ENCODE results near the gene PGA3.
"Not testable (repeated sequence)": the region's sequence is repeated elsewhere in the genome, so short reads cannot be mapped to it uniquely, and the experiment has no call there.

DNA sequence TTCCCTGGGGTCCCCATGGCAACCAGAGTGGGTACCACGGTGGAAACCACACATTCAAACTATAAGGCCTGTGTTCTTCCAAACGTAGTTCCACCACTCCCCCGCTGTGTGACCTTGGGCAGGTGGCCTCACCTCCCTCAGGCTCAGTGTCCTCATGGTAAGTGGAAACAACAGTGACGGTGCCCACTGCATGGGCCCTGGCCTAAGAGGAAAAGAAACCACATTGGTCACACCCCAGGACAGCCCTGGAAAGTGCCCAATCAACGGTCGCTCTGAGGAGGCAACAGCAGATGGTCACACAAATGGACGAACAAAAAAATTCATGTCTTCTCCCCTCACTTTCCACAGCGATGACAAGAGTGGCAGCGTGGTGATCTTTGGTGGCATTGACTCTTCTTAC is 44.8 kb downstream of the PGA3 start:
- not testable (repeated sequence) for TF ChIP-seq ZNF274 (IDR thresholded peaks at IDR 0.05; ENCODE audit: low read depth, low read length); YY1 (IDR thresholded peaks at IDR 0.05; ENCODE audit: insufficient read depth, insufficient read length)

Measured in NT2/D1 (cell line).